Ovary (tissue), 3 donors: ENCODE data around the gene MPP4.

Experiments
- POLR2A ChIP-seq: fragments of 450-650 bp; IDR thresholded peaks from one replicate; pipeline ENCODE4 v1.6.1; 2017; ENCODE audit warnings: antibody characterized with exemption, mild to moderate bottlenecking, moderate library complexity
- TF ChIP-seq, protein P1 (sequence below), 3 donors: fragments of 450-650 bp in 2 of 3; fragments of 200-600 bp in 1 of 3; IDR thresholded peaks; one replicate each; pipeline versions ENCODE4 v1.5.1 to v1.8.0; 2016 to 2022; ENCODE audit warnings: antibody characterized with exemption in 3 of 3, mild to moderate bottlenecking in 1 of 3
- donor health status: DM: no; HTN: no; CAD: no.

DNA sequence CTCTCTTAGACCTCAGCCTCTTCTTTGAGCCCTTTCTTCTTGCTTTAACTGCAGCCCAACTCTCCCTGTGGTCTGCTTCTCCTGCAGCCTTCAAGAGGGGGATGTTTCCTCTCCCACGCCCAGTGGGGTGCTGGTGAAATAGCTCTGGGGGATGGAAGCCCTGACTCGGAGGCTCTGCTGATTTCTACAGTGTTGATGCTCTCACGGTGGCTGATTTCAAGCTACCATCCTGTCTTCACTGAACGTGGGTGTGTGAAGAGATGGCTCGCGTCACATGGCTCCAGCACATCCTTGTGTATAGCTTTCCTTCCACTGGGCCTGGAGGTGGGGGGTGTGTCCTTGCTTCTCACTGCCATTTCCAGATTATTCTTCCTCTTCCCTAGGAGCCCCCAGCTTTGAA is 20.0 kb downstream of the MPP4 start:
- TF ChIP-seq, protein P1, sequence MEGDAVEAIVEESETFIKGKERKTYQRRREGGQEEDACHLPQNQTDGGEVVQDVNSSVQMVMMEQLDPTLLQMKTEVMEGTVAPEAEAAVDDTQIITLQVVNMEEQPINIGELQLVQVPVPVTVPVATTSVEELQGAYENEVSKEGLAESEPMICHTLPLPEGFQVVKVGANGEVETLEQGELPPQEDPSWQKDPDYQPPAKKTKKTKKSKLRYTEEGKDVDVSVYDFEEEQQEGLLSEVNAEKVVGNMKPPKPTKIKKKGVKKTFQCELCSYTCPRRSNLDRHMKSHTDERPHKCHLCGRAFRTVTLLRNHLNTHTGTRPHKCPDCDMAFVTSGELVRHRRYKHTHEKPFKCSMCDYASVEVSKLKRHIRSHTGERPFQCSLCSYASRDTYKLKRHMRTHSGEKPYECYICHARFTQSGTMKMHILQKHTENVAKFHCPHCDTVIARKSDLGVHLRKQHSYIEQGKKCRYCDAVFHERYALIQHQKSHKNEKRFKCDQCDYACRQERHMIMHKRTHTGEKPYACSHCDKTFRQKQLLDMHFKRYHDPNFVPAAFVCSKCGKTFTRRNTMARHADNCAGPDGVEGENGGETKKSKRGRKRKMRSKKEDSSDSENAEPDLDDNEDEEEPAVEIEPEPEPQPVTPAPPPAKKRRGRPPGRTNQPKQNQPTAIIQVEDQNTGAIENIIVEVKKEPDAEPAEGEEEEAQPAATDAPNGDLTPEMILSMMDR (IDR thresholded peaks at IDR 0.05), result no peak
- TF ChIP-seq POLR2A, result no peak
